Activated CD4-positive, alpha-beta memory T cell treated with anti-CD3 and anti-CD28 coated beads for 36 hours (primary cell): Measurements from ENCODE around the gene SPDL1. TPM values are rescaled to one million over a fixed set of nuclear protein-coding genes. Genes with fewer than 3 reads are reported as not detected.
A peak's percentile ranks its signal among the peaks of the same experiment; 100 is the strongest.

ENCODE experiments used
- CTCF ChIA-PET: fragments of 350-600 bp; sonication (Branson Sonifier 250); formaldehyde crosslinking; loops from one replicate; lab custom pipeline; 2021; ENCODE audit warnings: antibody characterized with exemption, inconsistent platforms; lab: Charles Lee
- POLR2A ChIA-PET: fragments of 350-600 bp; sonication (Branson Sonifier 250); formaldehyde crosslinking; loops from one replicate; lab custom pipeline; 2021; ENCODE audit warnings: antibody characterized with exemption; lab: Charles Lee
- DNase-seq: peaks from one replicate; pipeline ENCODE4 v3.0.0-alpha.2; 2020
- H3K27ac Mint-ChIP-seq: one replicate; pipeline ENCODE4 v1.8.0; 2021; ENCODE audit warnings: mixed read lengths
- H3K27me3 Mint-ChIP-seq: one replicate; pipeline ENCODE4 v1.8.0; 2021; ENCODE audit warnings: mixed read lengths
- H3K36me3 Mint-ChIP-seq: one replicate; pipeline ENCODE4 v1.8.0; 2021; ENCODE audit warnings: mixed read lengths
- H3K4me1 Mint-ChIP-seq: one replicate; pipeline ENCODE4 v1.8.0; 2021; ENCODE audit warnings: low read depth, mixed read lengths
- H3K4me3 Mint-ChIP-seq: one replicate; pipeline ENCODE4 v1.8.0; 2021; ENCODE audit warnings: mild to moderate bottlenecking, mixed read lengths
- H3K9me3 Mint-ChIP-seq: one replicate; pipeline ENCODE4 v1.8.0; 2021; ENCODE audit warnings: mixed read lengths
- intact Hi-C: fragments of 100-400 bp; cut with micrococcal nuclease; formaldehyde crosslinking; loops from one replicate; pipeline ENCODE4 v1.15.1; 2023
- total RNA-seq, 2 experiments: library from RNA; stranded (reverse); gene quantifications; one replicate each; pipeline ENCODE4 v1.2.3, GENCODE V29; 2021

SPDL1 gene
- total RNA-seq, 2 experiments from 2014 or later = 32.7 to 34.9 TPM

DNA sequence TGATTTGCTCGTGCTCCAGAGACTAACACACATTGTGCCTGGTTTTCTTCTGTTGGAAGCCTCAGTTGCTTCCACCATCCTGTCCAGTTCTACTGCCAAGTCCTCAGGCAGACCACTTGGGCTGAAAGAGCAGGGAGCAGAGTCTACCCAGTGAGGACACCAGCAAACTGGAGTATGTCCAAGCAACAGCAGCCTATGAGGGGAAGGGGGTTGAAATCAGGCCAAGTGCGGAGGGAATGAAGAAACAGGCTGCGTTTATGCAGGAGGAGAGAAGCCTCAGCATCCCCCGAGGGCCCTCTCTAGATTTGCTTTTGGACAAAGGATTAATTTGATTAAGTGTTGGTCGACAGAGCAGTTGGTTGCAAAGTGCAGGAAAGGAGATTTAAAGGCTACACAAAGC lies 68.0 kb downstream of the SPDL1 start:
- intact Hi-C loops = loop anchor here (1.0 to 10.0 kb wide), 3 partner anchors 20 to 817 kb away; no protein-coding TSS in a partner anchor
- peak overlapping the region; percentile 55 for H3K4me3 Mint-ChIP-seq
- CTCF ChIA-PET = no interaction called here
- H3K27me3 Mint-ChIP-seq = no peaks in the 10 kb centered on the region
- H3K36me3 Mint-ChIP-seq = peaks cover 43% of the 10 kb centered on the region
- POLR2A ChIA-PET = interaction anchor here (0.9 to 2.4 kb wide), 3 partner anchors 14 to 154 kb away, joined by 3 to 16 read pairs (median 4); partner anchors contain the start of gene DOCK2
- peaks cover 98% of the 10 kb centered on the region for H3K4me1 Mint-ChIP-seq
- peak overlapping the region; percentile 95 for H3K27ac Mint-ChIP-seq
- no peak for DNase-seq
- no peaks in the 10 kb centered on the region for H3K9me3 Mint-ChIP-seq

DNA sequence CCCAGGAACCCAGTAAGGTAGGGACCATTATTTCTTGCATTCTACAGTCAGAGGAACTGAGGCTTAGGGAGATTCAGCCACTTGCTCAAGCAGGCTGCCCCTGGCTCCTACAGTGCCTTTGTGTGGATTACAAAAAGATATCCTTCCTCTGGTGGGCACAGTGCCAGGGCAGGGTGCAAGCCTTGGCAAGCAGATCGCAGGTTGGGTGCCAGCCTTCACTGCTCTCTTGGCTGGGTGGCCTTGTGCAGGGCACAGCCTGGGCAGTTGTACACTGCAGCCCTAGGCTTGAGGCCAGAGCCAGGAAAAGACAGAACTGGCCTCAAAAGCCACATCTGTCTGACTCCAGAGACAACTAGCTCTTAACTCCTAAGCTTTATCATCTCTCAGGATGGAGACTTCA lies 68.5 kb downstream of the SPDL1 start:
- POLR2A ChIA-PET = interaction anchor here (2.4 kb wide), 1 partner anchor 15 kb away, joined by 16 read pairs; the partner anchor contains the start of gene DOCK2
- H3K36me3 Mint-ChIP-seq = peaks cover 47% of the 10 kb centered on the region
- peak overlapping the region; percentile 14 for H3K27ac Mint-ChIP-seq
- peaks cover 98% of the 10 kb centered on the region for H3K4me1 Mint-ChIP-seq
- no peak overlapping the region for H3K4me3 Mint-ChIP-seq
- DNase-seq = no peak
- CTCF ChIA-PET = interaction anchor here (0.5 kb wide), 1 partner anchor 326 kb away, joined by 3 read pairs; no protein-coding TSS in a partner anchor
- intact Hi-C loops = loop anchor here (10.0 kb wide), 2 partner anchors 683 to 817 kb away; no protein-coding TSS in a partner anchor
- no peaks in the 10 kb centered on the region for H3K9me3 Mint-ChIP-seq
- H3K27me3 Mint-ChIP-seq = no peaks in the 10 kb centered on the region

DNA sequence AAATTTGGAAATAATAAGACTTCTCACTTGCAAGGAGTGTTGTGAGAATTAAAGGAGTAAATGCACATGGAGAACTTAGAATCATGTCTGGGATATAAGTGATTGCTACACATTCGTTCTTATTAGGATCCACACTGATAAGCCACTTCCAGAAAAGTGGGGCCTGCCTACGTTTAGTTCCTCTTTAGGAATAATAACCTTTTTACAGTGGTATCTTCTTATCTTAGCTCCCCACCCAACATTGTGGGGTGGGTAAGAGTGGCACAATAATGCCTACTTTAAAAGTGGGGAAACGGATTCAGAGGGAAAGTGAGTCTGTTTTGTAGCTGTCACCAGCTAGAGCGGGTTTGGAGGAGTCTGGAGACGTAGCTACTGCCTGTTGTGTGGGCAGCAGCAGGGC lies 69.5 kb downstream of the SPDL1 start:
- Mint-ChIP-seq H3K4me1 (peaks cover 94% of the 10 kb centered on the region), H3K36me3 (peaks cover 44% of the 10 kb centered on the region), H3K27ac (no peak overlapping the region), H3K9me3 (no peaks in the 10 kb centered on the region), H3K27me3 (no peaks in the 10 kb centered on the region), H3K4me3 (no peak overlapping the region)
- ChIA-PET CTCF (interaction anchor here (1.0 kb wide), 1 partner anchor 14 kb away, joined by 4 read pairs; no protein-coding TSS in a partner anchor), POLR2A (interaction anchor here (1.2 kb wide), 1 partner anchor 15 kb away, joined by 3 read pairs; no protein-coding TSS in a partner anchor)
- intact Hi-C loops = loop anchor here (10.0 kb wide), 2 partner anchors 682 to 818 kb away; no protein-coding TSS in a partner anchor
- no peak for DNase-seq

Other genes starting within 250 kb of the SPDL1 start
- gene DOCK2, start 53.5 kb downstream of the SPDL1 start, total RNA-seq = 100 to 1,000 TPM; 191 to 205 TPM